H1 (cell line): ENCODE data around the gene DKK3. TPM values are rescaled to one million over a fixed set of nuclear protein-coding genes. Genes with fewer than 3 reads are reported as not detected.

ENCODE experiments used
- BRCA1 ChIP-seq: IDR thresholded peaks from 2 replicates; pipeline ENCODE4 v1.6.1; 2012; ENCODE audit warnings: low read depth, low read length, improper control_type of control experiment
- CHD7 ChIP-seq: fragments of 300-600 bp; sonication (generic); IDR thresholded peaks from 2 replicates; pipeline ENCODE4 v1.7.1; 2012; ENCODE audit warnings: low read length, moderate library complexity, mild to moderate bottlenecking, inconsistent platforms; ENCODE audit not compliant: insufficient replicate concordance
- EZH2 ChIP-seq: fragments of 200-600 bp; sonication (generic); IDR thresholded peaks from 2 replicates; pipeline ENCODE4 v1.7.1; 2012; ENCODE audit warnings: low read depth, mild to moderate bottlenecking, moderate library complexity, low read length, inconsistent platforms; ENCODE audit not compliant: severe bottlenecking
- KDM4A ChIP-seq: IDR thresholded peaks from one replicate; pipeline ENCODE4 v1.7.1; 2012; ENCODE audit warnings: low read depth, mild to moderate bottlenecking, moderate library complexity, low read length, inconsistent platforms; ENCODE audit not compliant: severe bottlenecking
- POLR2AphosphoS5 ChIP-seq: IDR thresholded peaks from 2 replicates; pipeline ENCODE4 v1.6.1; 2011; ENCODE audit warnings: low read depth, low read length
- RAD21 ChIP-seq, 2 experiments: IDR thresholded peaks in 1 of 2; conservative IDR thresholded peaks in 1 of 2; 2 replicates each; pipeline ENCODE4 v1.6.1; 2011; ENCODE audit warnings: low read depth in 2 of 2, low read length in 2 of 2, improper control_type of control experiment in 1 of 2, inconsistent platforms in 1 of 2, mild to moderate bottlenecking in 1 of 2, moderate library complexity in 1 of 2
- YY1 ChIP-seq: IDR thresholded peaks from 2 replicates; pipeline ENCODE4 v1.6.1; 2011; ENCODE audit warnings: low read depth, mild to moderate bottlenecking, low read length
- polyA plus RNA-seq, 7 experiments: library from polyadenylated mRNA; depleted of rRNA in 3 of 7; stranded (reverse) in 5 of 7; unstranded in 2 of 7; fragments of >200 nt in 5 of 7; fragments of 200-250 nt in 2 of 7; gene quantifications; 1 replicate in 5 of 7; 2 replicates in 1 of 7; 4 replicates in 1 of 7; pipeline versions ENCODE4 v1.2.1 to v1.2.3, GENCODE V29; 2011 to 2013; ENCODE audit warnings: missing spikeins in 2 of 7, mixed read lengths in 2 of 7
- total RNA-seq: library from RNA; stranded (reverse); fragmentation: NEBNext Ultra II Directional; extraction: Animal tissue kit (Norgen Biotek cat#: 25700); gene quantifications from 2 replicates; pipeline ENCODE4 v1.2.1, GENCODE V29; 2021
- TF ChIP-seq, protein P1 (sequence below): IDR thresholded peaks from 2 replicates; pipeline ENCODE4 v1.6.1; 2012; ENCODE audit warnings: inconsistent platforms

Gene DKK3
- total and polyA plus RNA-seq, 2 of the 8 experiments (the other 6 are each of a cell fraction or from before 2014, with no cell fraction given), result 30.0 to 40.1 TPM

- no peak for TF ChIP-seq CHD7
- 0 out of 4 replicates have a peak, but pooled peaks of 1 of the 2 experiments have one; percentile 4 for TF ChIP-seq RAD21 (IDR thresholded peaks at IDR 0.05 in 1 of 2, conservative IDR thresholded peaks at IDR 0.05 in 1 of 2; ENCODE audit: low read depth in 2 of 2, low read length in 2 of 2)
- TF ChIP-seq, protein P1, sequence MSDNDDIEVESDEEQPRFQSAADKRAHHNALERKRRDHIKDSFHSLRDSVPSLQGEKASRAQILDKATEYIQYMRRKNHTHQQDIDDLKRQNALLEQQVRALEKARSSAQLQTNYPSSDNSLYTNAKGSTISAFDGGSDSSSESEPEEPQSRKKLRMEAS, result peak; percentile 24; the same call in 1 of the 2 replicates
- 0 out of 2 replicates have a peak, but pooled peaks have one; percentile 10 for TF ChIP-seq POLR2AphosphoS5
- TF ChIP-seq KDM4A, result peak; percentile 51
- 0 out of 2 replicates have a peak, but pooled peaks have one; percentile 35 for TF ChIP-seq YY1
- no peak for TF ChIP-seq BRCA1
- no peak for TF ChIP-seq EZH2
These were observed 577 bp upstream of the DKK3 start (continued) for GRCh38 chr11:12008790-12009616.
